H7 (cell line): ENCODE data around the gene IFNAR1. TPM values are rescaled to one million over a fixed set of nuclear protein-coding genes. Genes with fewer than 3 reads are reported as not detected.
A peak's percentile ranks its signal among the peaks of the same experiment; 100 is the strongest.

Experiments
- DNase-seq: peaks from one replicate; pipeline ENCODE4 v3.0.0; 2012
- H3K27me3 ChIP-seq: 2 replicates; pipeline ENCODE4 v1.6.0; 2011; ENCODE audit warnings: mild to moderate bottlenecking, low read length; ENCODE audit not compliant: control insufficient read depth, insufficient read depth
- H3K36me3 ChIP-seq: replicated peaks from 2 replicates; pipeline ENCODE4 v1.5.1; 2011; ENCODE audit warnings: low read length; ENCODE audit not compliant: control insufficient read depth, insufficient read depth
- H3K4me3 ChIP-seq: 2 replicates; pipeline ENCODE4 v1.5.1; 2011; ENCODE audit warnings: low read depth, mild to moderate bottlenecking, control low read depth, low read length, moderate library complexity; ENCODE audit not compliant: insufficient read depth
- total RNA-seq: library from RNA; depleted of rRNA; stranded (reverse); fragments of >200 nt; shearing (Covaris generic); gene quantifications from 2 replicates; pipeline ENCODE4 v1.2.3, GENCODE V29; 2014

The IFNAR1 gene
- total RNA-seq, 1 experiment from 2014 or later: 1.2 TPM

DNA sequence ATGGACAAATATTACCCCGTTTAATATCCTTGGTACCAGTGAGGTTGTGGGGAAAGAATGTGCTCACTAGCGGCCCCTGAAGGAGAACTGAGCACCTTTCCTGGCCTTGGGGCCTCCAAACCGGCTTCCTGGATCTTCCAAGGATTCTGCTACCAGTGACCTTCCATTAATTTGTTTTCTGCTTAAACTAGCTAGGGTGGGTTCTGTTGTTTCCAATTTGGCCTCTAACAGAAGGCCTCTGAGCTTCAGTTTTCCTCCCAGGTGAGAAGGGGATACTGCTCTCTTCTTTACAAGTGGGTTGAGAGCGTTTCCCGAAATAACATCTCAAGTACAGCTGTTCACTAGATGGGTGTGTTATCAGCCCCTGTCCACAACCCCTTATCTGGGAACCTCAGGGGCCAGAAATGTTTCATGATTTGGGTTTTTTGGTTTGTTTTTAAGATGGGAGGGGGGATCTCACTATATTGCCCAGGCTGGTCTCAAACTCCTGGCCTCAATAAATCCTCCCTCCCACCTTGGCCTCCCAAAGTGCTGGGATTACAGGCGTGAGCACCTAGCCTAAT lies 61.5 kb downstream of the IFNAR1 start:
- H3K4me3 ChIP-seq: no peak overlapping the region
- no peaks in the 10 kb centered on the region for H3K36me3 ChIP-seq
- H3K27me3 ChIP-seq: peaks cover 2% of the 10 kb centered on the region; the same call in 1 of the 2 replicates
- peak; percentile 72 for DNase-seq

DNA sequence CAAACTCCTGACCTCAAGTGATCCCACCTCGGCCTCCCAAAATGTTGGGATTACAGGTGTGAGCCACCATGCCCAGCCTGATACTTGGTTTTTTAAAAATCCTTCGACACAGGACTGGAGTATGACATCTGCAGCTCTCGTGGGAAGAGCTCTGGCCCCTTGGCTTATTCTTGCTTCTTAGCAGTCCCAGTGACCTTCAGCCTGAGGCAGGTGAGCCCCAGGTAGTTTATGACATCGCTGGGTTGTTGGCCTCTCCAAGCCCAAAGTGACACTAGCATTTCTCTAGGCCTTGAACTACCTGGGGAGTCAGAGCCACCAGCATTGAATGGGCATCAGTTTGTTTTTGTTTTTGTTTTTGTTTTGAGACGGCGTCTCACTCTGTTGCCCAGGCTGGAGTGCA lies 62.5 kb downstream of the IFNAR1 start:
- Histone ChIP-seq H3K4me3 (no peak overlapping the region), H3K36me3 (no peaks in the 10 kb centered on the region), H3K27me3 (peaks cover 1% of the 10 kb centered on the region; the same call in 1 of the 2 replicates)
- no peak for DNase-seq

DNA sequence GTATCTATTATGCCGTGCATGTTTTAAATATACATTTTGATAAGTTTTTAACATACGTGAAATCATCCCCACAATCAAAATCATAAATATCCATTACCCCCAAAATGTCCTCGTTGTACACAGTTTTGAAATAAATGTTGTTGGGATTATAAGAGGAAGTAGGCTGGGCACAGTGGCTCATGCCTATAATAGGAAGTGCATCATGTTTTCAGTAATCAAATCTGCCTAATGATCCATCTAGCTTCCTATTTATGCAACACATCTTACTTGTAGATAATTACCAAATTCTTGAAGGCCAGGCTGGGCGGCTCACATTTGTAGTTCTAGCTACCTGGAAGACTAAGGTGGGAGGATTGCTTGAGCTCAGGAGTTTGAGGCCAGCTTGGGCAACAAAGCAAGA lies 63.4 kb downstream of the IFNAR1 start:
- Histone ChIP-seq H3K36me3 (no peaks in the 10 kb centered on the region), H3K4me3 (no peak overlapping the region), H3K27me3 (no peaks in the 10 kb centered on the region)
- no peak for DNase-seq

DNA sequence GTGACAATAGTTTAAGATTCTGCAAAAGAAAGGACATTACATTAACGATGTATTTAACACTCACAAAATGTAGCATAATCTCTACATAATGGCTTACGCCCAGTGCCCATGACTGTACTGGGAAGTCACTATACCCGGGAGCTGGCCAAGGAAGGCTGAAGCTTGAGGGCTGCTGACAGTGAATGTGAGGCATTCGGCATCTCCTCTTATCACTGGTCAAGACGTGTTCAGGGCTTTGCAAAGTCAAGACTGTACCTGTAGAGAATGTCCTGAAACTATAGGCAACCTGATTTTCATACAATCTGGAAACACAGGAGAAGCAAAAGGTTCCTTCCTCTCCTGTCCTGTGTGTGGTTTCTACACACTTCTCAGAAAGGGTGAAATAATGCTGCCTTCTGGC lies 65.7 kb downstream of the IFNAR1 start:
- no peak for DNase-seq
- Histone ChIP-seq H3K36me3 (no peaks in the 10 kb centered on the region), H3K4me3 (no peak overlapping the region), H3K27me3 (no peaks in the 10 kb centered on the region)

DNA sequence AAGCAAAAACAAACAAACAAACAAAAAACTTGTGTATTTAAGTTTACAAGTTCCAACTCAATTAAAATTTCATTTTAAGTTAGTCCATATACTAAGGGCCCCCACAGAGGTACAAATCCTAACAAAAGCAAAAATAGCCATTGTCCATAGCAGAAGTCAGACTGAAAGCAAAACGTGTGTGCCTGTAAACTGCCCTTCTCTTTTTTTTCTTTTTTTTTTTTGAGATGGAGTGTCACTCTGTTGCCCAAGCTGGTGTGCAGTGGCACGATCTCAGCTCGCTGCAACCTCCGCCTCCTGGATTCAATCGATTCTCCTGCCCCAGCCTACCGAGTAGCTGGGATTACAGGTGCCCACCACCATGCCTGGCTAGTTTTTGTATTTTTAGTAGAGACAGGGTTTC lies 66.9 kb downstream of the IFNAR1 start:
- no peaks in the 10 kb centered on the region for H3K27me3 ChIP-seq
- H3K36me3 ChIP-seq: no peaks in the 10 kb centered on the region
- no peak for DNase-seq
- H3K4me3 ChIP-seq: no peak overlapping the region

DNA sequence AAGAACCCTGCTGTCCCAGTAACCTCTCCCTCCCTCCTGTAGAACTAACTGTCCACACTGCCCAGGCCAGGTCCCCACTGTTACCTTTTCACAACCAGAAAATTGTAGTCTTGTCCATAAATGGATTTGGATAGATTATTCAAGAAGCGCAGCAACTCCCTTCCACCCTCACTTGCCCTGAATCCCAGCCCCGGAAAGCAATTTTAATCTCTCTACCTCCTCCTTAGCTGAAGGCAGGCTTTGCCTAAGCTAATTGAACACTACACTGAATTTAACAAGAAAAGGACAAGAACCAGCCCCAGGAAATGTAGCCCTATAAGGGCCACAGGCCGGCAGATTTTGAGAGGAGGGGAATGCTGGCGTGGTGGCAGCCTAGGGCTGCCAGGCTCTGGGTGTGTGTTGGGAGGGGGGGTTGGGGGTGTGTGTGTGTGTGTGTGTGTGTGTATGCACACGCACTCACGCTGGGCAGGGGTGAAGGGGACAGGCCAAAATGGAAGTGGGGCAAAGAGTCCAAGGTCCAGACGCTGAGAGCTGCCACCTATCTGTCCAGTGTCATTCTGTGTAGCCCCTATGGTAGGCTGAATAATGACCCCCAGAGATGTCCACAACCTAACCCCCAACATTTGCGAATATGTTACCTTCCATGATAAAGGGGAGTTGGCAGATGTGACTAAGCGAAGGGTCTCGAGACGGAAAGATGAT lies 67.7 kb downstream of the IFNAR1 start:
- no peak overlapping the region for H3K4me3 ChIP-seq

DNA sequence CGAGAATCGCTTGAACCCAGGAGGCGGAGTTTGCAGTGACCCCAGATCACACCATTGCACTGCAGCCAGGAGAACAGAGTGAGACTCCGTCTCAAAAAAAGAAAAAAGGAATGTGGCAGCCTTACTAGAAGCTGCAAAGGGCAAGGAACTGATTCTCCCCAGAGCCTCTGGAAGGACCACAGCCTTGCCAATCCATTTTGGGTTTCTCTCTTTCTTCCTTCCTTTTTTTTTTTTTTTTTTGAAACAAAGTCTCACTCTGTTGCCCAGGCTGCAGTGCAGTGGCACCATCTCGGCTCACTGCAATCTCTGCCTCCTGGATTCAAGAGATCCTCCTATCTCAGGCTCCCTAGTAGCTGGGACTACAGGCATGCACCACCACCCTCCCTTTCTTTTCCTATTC lies 68.6 kb downstream of the IFNAR1 start:
- DNase-seq: no peak
- Histone ChIP-seq H3K4me3 (no peak overlapping the region), H3K27me3 (no peaks in the 10 kb centered on the region), H3K36me3 (no peaks in the 10 kb centered on the region)

More for the DNA sequence above, 67.7 kb downstream of the IFNAR1 start:
- Histone ChIP-seq H3K27me3 (no peaks in the 10 kb centered on the region), H3K36me3 (no peaks in the 10 kb centered on the region)
- no peak for DNase-seq

DNA sequence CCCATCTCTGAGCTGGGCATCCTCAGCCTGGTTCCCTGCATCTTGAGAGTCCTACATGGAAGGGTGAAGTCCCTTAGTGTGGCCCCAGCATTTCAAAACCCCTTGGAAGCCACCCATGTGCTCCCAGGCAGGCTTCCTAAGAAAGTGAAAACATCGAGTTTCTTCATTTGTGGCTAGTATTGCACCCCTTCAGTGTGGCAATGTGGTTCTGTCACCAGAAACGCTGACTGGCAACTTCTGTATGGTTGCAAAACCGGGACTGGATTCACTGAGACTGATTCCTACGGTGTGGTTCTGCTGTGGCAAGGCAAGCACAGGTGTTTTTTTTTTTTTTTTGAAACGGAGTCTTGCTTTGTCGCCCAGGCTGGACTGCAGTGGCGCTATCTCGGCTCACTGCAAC lies 69.5 kb downstream of the IFNAR1 start:
- Histone ChIP-seq H3K36me3 (no peaks in the 10 kb centered on the region), H3K4me3 (no peak overlapping the region), H3K27me3 (no peaks in the 10 kb centered on the region)
- DNase-seq: no peak

DNA sequence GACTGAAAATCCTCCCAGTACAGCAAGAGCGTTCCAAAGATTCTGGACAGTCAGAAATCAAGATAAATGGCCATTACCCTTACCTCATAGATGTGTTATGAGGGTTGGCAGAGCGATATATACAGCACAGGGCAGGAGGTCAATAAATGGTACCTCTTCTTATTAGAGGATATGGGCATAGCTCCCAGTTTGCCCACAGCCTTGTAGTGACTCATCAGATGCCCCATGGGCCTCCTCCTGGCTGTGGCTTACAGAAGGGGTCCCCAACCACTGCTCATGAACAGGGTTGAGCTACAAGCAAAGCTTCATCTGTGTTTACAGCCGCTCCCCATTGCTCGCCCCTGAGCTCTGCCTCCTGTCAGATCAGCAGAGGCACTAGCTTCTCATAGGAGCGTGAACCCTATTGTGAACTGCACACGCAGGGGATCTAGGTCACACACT lies 71.1 kb downstream of the IFNAR1 start:
- Histone ChIP-seq H3K4me3 (no peak overlapping the region), H3K36me3 (no peaks in the 10 kb centered on the region), H3K27me3 (no peaks in the 10 kb centered on the region)
- DNase-seq: no peak

DNA sequence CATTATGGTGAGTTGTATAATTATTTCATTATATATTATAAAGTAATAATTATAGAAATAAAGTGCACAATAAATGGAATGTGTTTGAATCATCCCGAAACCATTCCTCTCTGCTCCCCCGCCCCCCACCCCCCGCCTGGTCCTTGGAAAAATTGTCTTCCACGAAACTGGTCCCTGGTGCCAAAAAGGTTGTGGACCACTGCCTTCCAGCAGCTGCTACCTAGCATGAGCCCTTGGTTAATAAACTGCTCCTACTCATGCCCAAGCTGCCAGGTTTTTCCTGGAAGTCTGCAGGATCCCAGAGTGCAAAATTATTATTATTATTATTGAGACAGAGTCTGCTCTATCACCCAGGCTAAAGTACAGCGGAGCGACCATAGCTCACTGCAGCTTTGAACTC lies 71.7 kb downstream of the IFNAR1 start:
- Histone ChIP-seq H3K27me3 (no peaks in the 10 kb centered on the region), H3K4me3 (no peak overlapping the region), H3K36me3 (no peaks in the 10 kb centered on the region)
- no peak for DNase-seq

DNA sequence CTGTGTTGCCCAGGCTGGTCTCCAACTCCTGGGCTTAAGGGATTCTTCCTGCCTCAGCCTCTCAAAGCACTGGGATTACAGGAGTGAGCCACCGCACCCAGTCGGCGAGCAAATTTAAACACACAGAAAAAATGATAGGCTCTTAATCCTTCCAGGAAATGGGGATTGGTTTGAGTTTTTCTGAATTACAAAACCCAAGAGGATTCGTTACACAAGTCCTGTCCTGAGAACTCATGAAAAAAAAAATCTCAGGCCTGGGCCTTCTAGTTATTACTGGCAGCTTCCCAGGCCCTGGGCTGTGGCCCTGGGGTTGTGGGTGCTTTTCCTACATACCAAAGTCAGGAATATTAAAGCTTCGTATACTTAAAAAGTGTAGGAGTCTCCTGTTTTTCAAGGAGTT lies 72.2 kb downstream of the IFNAR1 start:
- H3K27me3 ChIP-seq: no peaks in the 10 kb centered on the region
- H3K4me3 ChIP-seq: no peak overlapping the region
- H3K36me3 ChIP-seq: no peaks in the 10 kb centered on the region
- DNase-seq: no peak

DNA sequence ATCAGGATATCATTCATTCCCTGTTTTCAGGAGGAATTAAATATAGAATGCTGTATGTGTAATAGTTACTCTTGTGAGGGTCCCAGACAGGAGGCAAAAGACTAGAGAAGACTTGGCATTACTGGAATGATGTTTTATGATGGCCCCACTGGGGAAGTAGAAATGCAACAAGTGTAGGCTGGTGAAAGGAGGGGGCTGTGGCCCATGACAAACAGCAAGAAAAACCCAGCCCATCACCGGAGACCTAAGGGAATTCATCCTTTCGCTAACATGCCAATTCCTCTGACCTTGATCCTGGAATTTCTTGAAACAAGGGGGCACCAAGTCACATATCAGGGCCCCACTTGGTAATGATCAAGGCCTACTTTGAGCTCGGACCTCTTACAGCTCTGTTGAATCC lies 72.9 kb downstream of the IFNAR1 start:
- no peaks in the 10 kb centered on the region for H3K27me3 ChIP-seq
- H3K4me3 ChIP-seq: no peak overlapping the region
- DNase-seq: no peak
- no peaks in the 10 kb centered on the region for H3K36me3 ChIP-seq

DNA sequence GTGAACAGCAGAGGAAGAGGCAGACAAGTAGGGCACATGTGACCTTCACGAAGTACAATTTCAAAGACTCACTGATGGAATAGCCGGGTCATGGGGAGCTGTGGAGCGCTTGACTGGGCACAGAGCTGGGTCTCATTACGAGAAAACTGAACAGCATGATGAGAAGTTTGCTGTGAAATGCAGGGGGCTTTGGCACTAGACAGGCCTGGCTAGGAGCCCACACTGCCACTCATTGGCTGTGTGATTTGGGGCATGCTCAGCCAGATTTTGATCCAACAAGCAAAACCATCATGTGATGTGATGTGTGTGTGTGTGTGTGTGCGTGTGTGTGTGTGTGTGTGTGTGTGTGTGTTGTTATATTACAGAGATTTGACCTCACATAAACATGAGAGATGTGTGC lies 73.6 kb downstream of the IFNAR1 start:
- H3K36me3 ChIP-seq: no peaks in the 10 kb centered on the region
- no peaks in the 10 kb centered on the region for H3K27me3 ChIP-seq
- no peak for DNase-seq
- no peak overlapping the region for H3K4me3 ChIP-seq

DNA sequence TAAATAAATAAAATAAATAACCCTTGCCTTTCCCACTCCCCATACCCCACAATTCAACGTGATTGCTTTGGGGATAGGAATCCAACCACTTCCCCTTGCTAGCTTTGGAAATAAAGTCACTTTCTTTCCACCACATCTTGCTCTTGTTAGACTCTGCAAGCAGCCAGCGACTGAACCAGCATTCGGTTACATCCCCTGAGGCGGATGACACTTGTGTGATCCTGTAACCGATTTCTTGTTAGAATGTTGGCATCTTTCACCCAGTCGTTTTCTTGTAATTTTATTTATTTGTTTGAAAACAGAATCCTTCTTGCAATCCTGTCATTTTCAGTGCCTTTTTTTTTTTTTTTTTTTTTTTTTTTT lies 76.8 kb downstream of the IFNAR1 start:
- H3K36me3 ChIP-seq: no peaks in the 10 kb centered on the region
- H3K4me3 ChIP-seq: no peak overlapping the region
- H3K27me3 ChIP-seq: no peaks in the 10 kb centered on the region
- no peak for DNase-seq

DNA sequence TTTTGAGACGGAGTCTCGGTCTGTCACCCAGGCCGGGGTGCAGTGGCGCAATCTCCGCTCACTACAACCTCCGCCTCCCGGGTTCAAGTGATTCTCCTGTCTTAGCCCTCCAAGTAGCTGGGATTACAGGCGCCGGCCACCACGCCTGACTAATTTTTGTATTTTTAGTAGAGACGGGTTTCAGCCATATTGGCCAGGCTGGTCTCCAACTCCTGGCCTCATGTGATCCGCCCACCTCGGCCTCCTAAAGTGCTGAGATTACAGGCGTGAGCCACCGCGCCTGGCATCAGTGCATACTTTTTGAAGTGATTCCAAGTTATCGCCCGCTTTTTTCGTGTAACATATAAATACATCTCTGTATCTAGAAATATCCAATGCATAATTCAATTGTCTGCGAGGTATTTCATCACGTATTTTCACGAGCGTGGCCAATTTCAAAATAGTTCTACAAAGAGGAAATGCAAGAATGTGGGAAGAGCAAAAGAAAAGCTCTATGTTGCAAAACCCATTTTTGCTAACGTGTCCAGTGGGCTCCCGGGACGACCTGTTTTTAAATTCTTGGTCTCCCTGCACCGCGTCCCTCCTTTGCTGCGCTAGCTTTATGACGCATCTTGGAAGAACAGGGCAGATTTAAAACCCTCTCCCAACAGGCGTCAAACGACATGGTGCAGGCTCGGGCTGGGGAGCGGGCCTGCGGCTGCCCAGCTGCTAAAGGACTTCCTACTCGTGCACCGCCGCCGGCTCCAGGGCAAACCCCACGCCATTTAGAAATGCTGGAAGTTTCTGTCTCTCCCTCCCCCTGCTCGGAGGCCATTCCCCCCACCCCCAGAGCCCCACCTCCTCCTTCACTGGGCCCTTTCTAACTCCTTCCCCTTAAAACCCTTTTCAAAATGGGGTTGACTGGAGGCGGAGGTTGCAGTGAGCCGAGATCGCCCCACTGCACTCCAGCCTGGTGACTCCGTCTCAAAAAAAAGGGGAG lies 77.5 kb downstream of the IFNAR1 start:
- Histone ChIP-seq H3K27me3 (no peaks in the 10 kb centered on the region), H3K4me3 (peak overlapping the region; percentile 88), H3K36me3 (no peaks in the 10 kb centered on the region)
- DNase-seq: peak; percentile 90
